Panc1 (cell line): ENCODE results near the gene BABAM2. TPM values are rescaled to one million over a fixed set of nuclear protein-coding genes. Genes with fewer than 3 reads are reported as not detected.
A peak's percentile ranks its signal among the peaks of the same experiment; 100 is the strongest.
"Not testable (repeated sequence)": the region's sequence is repeated elsewhere in the genome, so short reads cannot be mapped to it uniquely, and the experiment has no call there.

Experiments
- ATAC-seq: fragments of 200-7000 bp; cut with Tn5 transposase; 2 replicates; pipeline ENCODE4 v1.9.1; 2020; ENCODE audit warnings: mild to moderate bottlenecking, moderate library complexity
- BruUV-seq: library from RNA; stranded (reverse); fragments of 400-500 nt; replicated peaks from 2 replicates; lab custom pipeline; 2021; lab: Mats Ljungman, UMichigan
- CTCF ChIA-PET: fragments of 300-600 bp; sonication (Branson Sonifier 250); formaldehyde crosslinking; loops from one replicate; lab custom pipeline; 2022; ENCODE audit warnings: antibody characterized with exemption; lab: Charles Lee
- POLR2A ChIA-PET: fragments of 300-600 bp; sonication (Branson Sonifier 250); formaldehyde crosslinking; loops from one replicate; lab custom pipeline; 2022; ENCODE audit warnings: antibody characterized with exemption; lab: Charles Lee
- DNase-seq: peaks from one replicate; pipeline ENCODE4 v3.0.0-alpha.2; 2010; ENCODE audit warnings: low read depth, low spot score
- H3K27ac ChIP-seq: 2 replicates; pipeline ENCODE4 v1.5.1; 2011; ENCODE audit warnings: mild to moderate bottlenecking, low read length, inconsistent platforms
- H3K27me3 ChIP-seq: fragments of 200-500 bp; sonication (Bioruptor generic); 2 replicates; pipeline ENCODE4 v1.6.0; 2014; ENCODE audit warnings: low read length, inconsistent platforms; ENCODE audit not compliant: control insufficient read depth, insufficient read depth
- H3K36me3 ChIP-seq: fragments of 200-500 bp; sonication (Bioruptor generic); 2 replicates; pipeline ENCODE4 v1.5.1; 2014; ENCODE audit warnings: inconsistent platforms, mild to moderate bottlenecking, low read length, moderate library complexity; ENCODE audit not compliant: control insufficient read depth, insufficient read depth
- H3K4me1 ChIP-seq: 2 replicates; pipeline ENCODE4 v1.5.1; 2011; ENCODE audit warnings: inconsistent platforms, mild to moderate bottlenecking, low read length, moderate library complexity; ENCODE audit not compliant: control insufficient read depth, insufficient read depth
- H3K4me3 ChIP-seq, 2 experiments: 2 replicates each; pipeline ENCODE4 v1.5.1; 2011 to 2012; ENCODE audit warnings: low read depth in 2 of 2, low read length in 2 of 2, mild to moderate bottlenecking in 2 of 2, inconsistent platforms in 1 of 2, moderate library complexity in 1 of 2
- H3K9me3 ChIP-seq: fragments of 200-500 bp; sonication (Bioruptor generic); 2 replicates; pipeline ENCODE4 v1.5.1; 2014; ENCODE audit warnings: low read depth, mild to moderate bottlenecking, inconsistent platforms, low read length, moderate library complexity; ENCODE audit not compliant: control insufficient read depth, insufficient read depth
- CTCF ChIP-seq: fragments of 450-650 bp; IDR thresholded peaks from 2 replicates; pipeline ENCODE4 v1.5.1; 2017; ENCODE audit warnings: mild to moderate bottlenecking
- POLR2AphosphoS5 ChIP-seq: IDR thresholded peaks from 2 replicates; pipeline ENCODE4 v1.6.1; 2012; ENCODE audit warnings: mild to moderate bottlenecking, low read depth, low read length, moderate library complexity
- REST ChIP-seq, 2 experiments: IDR thresholded peaks; 2 replicates each; pipeline ENCODE4 v1.6.1; 2011 to 2012; ENCODE audit warnings: low read depth in 2 of 2, control low read depth in 1 of 2, low read length in 1 of 2, mild to moderate bottlenecking in 1 of 2, moderate library complexity in 1 of 2; ENCODE audit not compliant: insufficient read depth in 1 of 2
- SIN3A ChIP-seq: IDR thresholded peaks from 2 replicates; pipeline ENCODE4 v1.6.1; 2012; ENCODE audit warnings: low read depth, mild to moderate bottlenecking, low read length, moderate library complexity, borderline replicate concordance; ENCODE audit not compliant: insufficient read depth
- TCF7L2 ChIP-seq: IDR thresholded peaks from 2 replicates; pipeline ENCODE4 v1.6.1; 2011; ENCODE audit warnings: mild to moderate bottlenecking, low read depth, low read length, inconsistent platforms
- in situ Hi-C: cut with HindIII; loops from 2 replicates; pipeline ENCODE4 v1.10.0; 2016; ENCODE audit warnings: low sequenced_read_pairs, low pct_unique_long_range_greater_than_20kb
- intact Hi-C: fragments of 100-400 bp; cut with micrococcal nuclease; formaldehyde crosslinking; loops from one replicate; pipeline ENCODE4 v1.10.0; 2022; ENCODE audit not compliant: unreplicated experiment
- total RNA-seq: library from RNA; stranded (reverse); gene quantifications from one replicate; pipeline ENCODE4 v1.2.1, GENCODE V29; 2021; ENCODE audit not compliant: unreplicated experiment

Gene BABAM2
- total RNA-seq, 1 experiment from 2014 or later: 31.2 TPM

- H3K4me3 ChIP-seq: no peak overlapping the region
- H3K36me3 ChIP-seq: no peaks in the 10 kb centered on the region
- DNase-seq: no peak
- H3K27ac ChIP-seq: no peak overlapping the region
- intact Hi-C loops: no loop called here
- ChIA-PET POLR2A (no interaction called here), CTCF (no interaction called here)
- in situ Hi-C loops: no loop called here
- no TSS peak for BruUV-seq
- H3K4me1 ChIP-seq: no peaks in the 10 kb centered on the region
- no peaks in the 10 kb centered on the region for H3K9me3 ChIP-seq
- no peak for ATAC-seq
- H3K27me3 ChIP-seq: no peaks in the 10 kb centered on the region
- TF ChIP-seq POLR2AphosphoS5 (no peak), SIN3A (no peak), CTCF (no peak), REST (IDR thresholded peaks at IDR 0.05; ENCODE audit: insufficient read depth in 1 of 2, low read depth in 2 of 2, low read length in 1 of 2) (no peak), TCF7L2 (no peak)
These were observed 85.8 kb downstream of the BABAM2 start for GRCh38 chr2:27976308-27976707.

GRCh38 chr2:27977731-27978312, 87.3 kb downstream of the BABAM2 start:
- CTCF ChIA-PET: no interaction called here
- Histone ChIP-seq H3K27me3 (no peaks in the 10 kb centered on the region), H3K36me3 (no peaks in the 10 kb centered on the region), H3K27ac (no peak overlapping the region), H3K4me1 (no peaks in the 10 kb centered on the region), H3K4me3 (no peak overlapping the region), H3K9me3 (no peaks in the 10 kb centered on the region)
- no TSS peak for BruUV-seq
- POLR2A ChIA-PET: no interaction called here
- TF ChIP-seq CTCF (no peak), REST (IDR thresholded peaks at IDR 0.05; ENCODE audit: insufficient read depth in 1 of 2, low read depth in 2 of 2, low read length in 1 of 2) (no peak), POLR2AphosphoS5 (no peak), SIN3A (no peak), TCF7L2 (no peak)
- intact Hi-C loops (no loop called here), in situ Hi-C loops (no loop called here)
- ATAC-seq (peak; percentile 77), DNase-seq (peak; percentile 70)

- in situ Hi-C loops, H3K27me3 ChIP-seq, H3K9me3 ChIP-seq, intact Hi-C loops, BruUV-seq, POLR2A ChIA-PET, H3K4me1 ChIP-seq, DNase-seq, H3K27ac ChIP-seq, CTCF ChIA-PET, ATAC-seq, H3K36me3 ChIP-seq, H3K4me3 ChIP-seq: not testable (repeated sequence)
These were observed 88.2 kb downstream of the BABAM2 start for GRCh38 chr2:27978761-27979160.
